ENCODE data around the gene SPNS3. TPM values are rescaled to one million over a fixed set of nuclear protein-coding genes. Genes with fewer than 3 reads are reported as not detected.

Gene SPNS3
- total and polyA plus RNA-seq, 2 of the 8 experiments (the other 6 are each of a cell fraction or from before 2014, with no cell fraction given) = not detected

DNA sequence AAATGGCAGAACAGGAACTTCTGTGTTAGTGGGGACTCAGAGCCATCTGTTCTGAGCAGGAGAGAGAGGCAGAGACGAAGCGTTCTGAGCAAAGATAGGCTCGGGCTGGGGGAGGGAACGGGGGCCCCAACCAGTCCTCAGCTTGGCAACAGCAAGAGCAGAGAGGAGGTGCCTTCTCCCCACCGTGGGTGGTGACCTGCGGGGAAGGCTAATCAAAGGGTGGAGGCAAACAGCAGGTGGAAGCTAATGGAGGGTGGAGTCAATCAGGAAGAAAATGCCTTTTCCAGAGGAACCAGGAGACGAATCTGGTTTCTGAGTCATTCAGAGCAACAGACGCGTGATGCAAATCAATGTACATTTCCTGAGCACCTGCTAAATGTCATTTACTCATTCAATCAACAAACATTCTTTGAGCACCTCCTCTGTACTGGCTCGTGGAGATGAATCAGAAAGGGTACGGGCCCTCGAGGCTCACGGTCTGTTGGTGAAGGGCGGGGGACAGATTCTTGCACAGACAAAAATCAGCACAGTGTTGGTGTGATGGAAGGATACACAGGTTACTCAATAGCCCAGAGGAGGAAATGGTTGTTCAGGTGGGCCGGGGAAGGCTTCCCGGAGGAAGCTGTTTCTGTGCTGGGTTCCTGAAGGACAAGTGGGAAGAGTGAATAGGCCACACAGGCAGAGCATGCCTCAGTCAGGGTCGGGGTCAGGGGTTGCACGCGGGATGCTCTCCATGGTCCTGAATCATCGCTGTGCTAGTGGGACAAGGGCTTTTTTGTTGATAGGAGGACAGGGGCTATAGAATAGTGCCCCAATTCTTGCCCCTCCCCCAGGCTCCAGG lies 59.2 kb downstream of the SPNS3 start (continued):
- no peak for TF ChIP-seq RBBP5 (IDR thresholded peaks at IDR 0.05; ENCODE audit: borderline replicate concordance, low read depth, low read length)
